Stimulated activated CD4-positive, alpha-beta T cell treated with anti-CD3 and anti-CD28 coated beads, Interleukin-4, amount 100 ng/mL, for 4 hours (primary cell): ENCODE results near the gene RAB30.

ENCODE experiments used
- DNase-seq, 2 experiments: peaks; one replicate each; pipeline ENCODE4 v3.0.0-alpha.2; 2020

Gene RAB30

GRCh38 chr11:83070044-83070701 lies 1.5 kb downstream of the RAB30 start:
- DNase-seq = no peak

- DNase-seq = no peak
Measured at GRCh38 chr11:83069441-83070043, 2.2 kb downstream of the RAB30 start.

- no peak for DNase-seq
Measured at GRCh38 chr11:83068568-83068967, 3.1 kb downstream of the RAB30 start.

GRCh38 chr11:83064011-83064410 lies 7.7 kb downstream of the RAB30 start:
- DNase-seq = no peak

GRCh38 chr11:83063073-83063754 lies 8.5 kb downstream of the RAB30 start:
- DNase-seq = peak in 1 of 2 experiments; percentile 11

- no peak for DNase-seq
Measured at GRCh38 chr11:83061883-83062282, 9.8 kb downstream of the RAB30 start.

GRCh38 chr11:83060965-83061364 lies 10.7 kb downstream of the RAB30 start:
- DNase-seq = no peak

- DNase-seq = no peak
Measured at GRCh38 chr11:83057721-83058120, 14.0 kb downstream of the RAB30 start.

GRCh38 chr11:83056611-83057010 lies 15.1 kb downstream of the RAB30 start:
- DNase-seq = no peak

GRCh38 chr11:83056204-83056603 lies 15.5 kb downstream of the RAB30 start:
- DNase-seq = no peak

GRCh38 chr11:83054904-83055380 lies 16.8 kb downstream of the RAB30 start:
- no peak for DNase-seq

GRCh38 chr11:83054001-83054400 lies 17.7 kb downstream of the RAB30 start:
- DNase-seq = no peak

GRCh38 chr11:83051760-83052671 lies 19.7 kb downstream of the RAB30 start:
- DNase-seq = no peak

- no peak for DNase-seq
Measured at GRCh38 chr11:83047515-83048225, 24.0 kb downstream of the RAB30 start.

GRCh38 chr11:83046621-83047172 lies 25.0 kb downstream of the RAB30 start:
- no peak for DNase-seq

- DNase-seq = no peak
Measured at GRCh38 chr11:83044958-83045712, 26.6 kb downstream of the RAB30 start.

GRCh38 chr11:83042964-83043711 lies 28.6 kb downstream of the RAB30 start:
- no peak for DNase-seq

- no peak for DNase-seq
Measured at GRCh38 chr11:83041126-83041525, 30.6 kb downstream of the RAB30 start.

GRCh38 chr11:83039566-83039965 lies 32.1 kb downstream of the RAB30 start:
- DNase-seq = no peak

- no peak for DNase-seq
Measured at GRCh38 chr11:83037877-83038276, 33.8 kb downstream of the RAB30 start.

GRCh38 chr11:83036701-83037100 lies 35.0 kb downstream of the RAB30 start:
- no peak for DNase-seq
